Fibroblast of gingiva (primary cell): Measurements from ENCODE around the gene EZR.

Experiments used
- DNase-seq: peaks from one replicate; pipeline ENCODE4 v3.0.0-alpha.2; 2011; ENCODE audit warnings: low read depth

EZR gene

GRCh38 chr6:158775832-158776231 is 43.3 kb downstream of the EZR start:
- no peak for DNase-seq

DNA sequence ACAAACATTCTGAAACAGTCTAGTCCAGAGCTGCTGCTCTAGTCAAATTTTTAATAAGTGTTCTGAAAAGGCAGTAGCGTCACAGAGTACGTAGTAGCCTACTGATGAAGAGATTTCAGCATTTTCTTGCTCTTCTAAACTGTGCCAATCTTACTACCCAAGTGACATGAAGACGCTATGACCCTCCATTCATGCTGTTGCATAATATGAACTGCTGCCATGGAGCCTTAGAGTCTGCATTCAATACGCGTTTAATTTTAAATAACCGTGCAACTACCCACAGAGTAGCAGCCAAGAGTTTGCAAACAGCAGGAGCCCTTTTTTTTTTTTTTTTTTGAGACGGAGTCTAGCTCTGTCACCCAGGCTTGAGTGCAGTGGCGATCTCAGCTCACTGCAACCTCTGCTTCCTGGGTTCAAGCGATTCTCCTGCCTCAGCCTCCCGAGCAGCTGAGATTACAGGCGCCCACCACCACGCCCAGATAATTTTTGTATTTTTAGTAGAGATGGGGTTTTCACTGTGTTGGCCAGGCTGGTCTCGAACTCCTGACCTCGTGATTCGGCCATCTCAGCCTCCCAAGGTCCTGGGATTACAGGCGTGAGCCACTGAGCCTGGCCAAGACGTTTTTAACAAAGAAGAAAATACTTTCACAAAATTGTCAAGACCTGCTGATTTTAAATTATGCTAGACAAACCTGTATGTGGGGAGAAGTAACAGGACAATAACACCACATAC is 44.3 kb downstream of the EZR start:
- DNase-seq, result no peak

GRCh38 chr6:158773581-158774449 is 45.4 kb downstream of the EZR start:
- DNase-seq, result no peak

GRCh38 chr6:158772851-158773371 is 46.3 kb downstream of the EZR start:
- no peak for DNase-seq

GRCh38 chr6:158772172-158772571 is 47.0 kb downstream of the EZR start:
- DNase-seq, result no peak

DNA sequence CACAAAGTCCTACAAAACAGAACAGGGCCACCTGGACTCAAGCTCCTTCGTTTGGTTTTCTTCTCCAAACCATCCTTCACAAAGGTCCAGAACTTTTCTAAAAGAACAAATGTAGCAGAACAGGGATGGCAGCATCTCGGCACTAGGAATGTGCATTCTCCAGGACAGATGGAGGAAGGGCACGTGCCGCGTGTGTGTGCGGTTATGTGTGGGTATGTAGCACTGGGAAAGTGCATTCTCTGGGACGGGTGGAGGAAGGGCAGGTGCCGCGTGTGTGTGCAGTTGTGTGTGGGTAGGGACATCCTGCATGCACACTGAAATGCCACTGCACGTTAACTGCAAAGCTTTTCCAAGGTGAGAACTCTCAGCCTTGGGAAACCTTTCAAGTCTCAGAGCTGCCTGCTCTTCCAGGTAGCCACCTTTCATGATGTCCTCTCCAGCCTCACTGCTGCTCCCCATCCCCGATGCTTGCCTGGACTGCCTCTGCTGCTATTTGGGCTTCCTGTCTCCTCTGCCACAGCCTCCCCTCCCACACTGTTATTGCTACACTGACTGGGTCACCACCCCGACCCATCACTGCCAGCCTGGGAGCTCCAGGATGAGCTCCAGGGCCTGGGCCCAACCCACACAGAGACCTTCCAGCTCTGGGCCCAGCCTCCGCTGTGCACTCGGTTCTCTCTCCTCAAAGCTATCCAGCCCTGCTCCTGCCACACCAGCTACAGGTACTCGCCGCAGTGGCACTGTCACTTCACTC is 47.6 kb downstream of the EZR start:
- DNase-seq, result no peak

GRCh38 chr6:158770533-158771330 is 48.4 kb downstream of the EZR start:
- no peak for DNase-seq

- no peak for DNase-seq
Measured at GRCh38 chr6:158769771-158770432, 49.3 kb downstream of the EZR start.

- no peak for DNase-seq
Measured at GRCh38 chr6:158769234-158769770, 49.9 kb downstream of the EZR start.

GRCh38 chr6:158768436-158768835 is 50.7 kb downstream of the EZR start:
- no peak for DNase-seq

DNA sequence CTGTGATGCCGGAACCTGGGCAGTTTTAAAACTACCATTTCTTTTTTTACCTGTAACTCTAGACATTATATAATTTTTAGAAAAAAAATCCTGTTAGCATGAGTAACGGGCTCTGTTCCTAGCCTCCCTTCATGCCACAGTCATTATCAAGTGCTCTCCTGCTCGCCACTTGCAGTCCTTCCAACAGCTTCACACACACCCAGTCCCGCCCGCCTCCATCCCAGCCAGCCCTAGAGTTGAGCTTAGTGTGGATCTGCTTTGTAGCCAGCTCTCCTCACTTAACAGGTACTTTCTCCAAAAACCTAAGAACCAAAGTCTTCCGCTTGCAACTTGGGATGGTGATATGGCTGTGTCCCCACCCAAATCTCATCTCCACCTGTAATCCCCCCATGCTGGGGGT is 51.5 kb downstream of the EZR start:
- no peak for DNase-seq

DNA sequence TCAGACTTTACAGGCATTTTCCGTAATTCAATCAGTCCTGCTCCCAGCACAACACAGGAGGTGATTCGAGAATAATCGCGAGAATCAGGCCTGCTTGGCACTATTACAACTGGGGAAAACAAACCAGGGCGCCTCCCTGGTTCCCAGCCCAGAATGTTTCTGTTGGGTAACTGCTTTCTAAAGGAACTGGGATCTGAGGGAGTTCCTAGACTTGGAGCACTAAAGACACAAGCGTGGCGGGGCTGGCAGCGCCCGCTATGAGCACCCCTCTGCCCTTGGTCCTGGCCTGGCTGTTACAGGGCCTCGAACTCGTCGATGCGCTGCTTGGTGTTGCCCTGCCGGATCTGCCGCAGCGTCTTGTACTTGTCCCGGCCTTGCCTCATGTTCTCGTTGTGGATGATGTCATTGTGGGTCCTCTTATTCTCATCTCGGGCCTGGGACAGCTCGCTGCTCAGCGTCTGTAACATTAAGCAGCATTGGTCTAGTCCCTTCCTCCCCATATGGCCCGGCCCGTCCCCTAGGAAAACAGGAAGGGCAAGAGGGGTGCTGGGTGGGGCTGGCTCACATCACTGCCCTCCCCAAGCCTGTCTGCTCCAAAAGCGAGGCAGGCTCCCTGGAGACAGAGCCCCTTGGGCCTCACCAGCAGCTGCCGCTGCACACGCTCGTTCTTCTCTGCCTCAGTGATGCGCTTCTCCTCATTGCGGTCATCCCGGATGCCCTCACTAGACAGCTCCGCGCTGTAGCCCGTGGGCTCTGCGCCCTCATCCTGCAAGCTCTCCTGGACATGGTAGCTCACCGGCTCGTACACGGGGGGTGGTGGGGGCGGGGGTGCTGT is 52.3 kb downstream of the EZR start:
- no peak for DNase-seq

GRCh38 chr6:158765499-158766068 is 53.6 kb downstream of the EZR start:
- DNase-seq, result no peak

- no peak for DNase-seq
Measured at GRCh38 chr6:158764926-158765325, 54.2 kb downstream of the EZR start.

DNA sequence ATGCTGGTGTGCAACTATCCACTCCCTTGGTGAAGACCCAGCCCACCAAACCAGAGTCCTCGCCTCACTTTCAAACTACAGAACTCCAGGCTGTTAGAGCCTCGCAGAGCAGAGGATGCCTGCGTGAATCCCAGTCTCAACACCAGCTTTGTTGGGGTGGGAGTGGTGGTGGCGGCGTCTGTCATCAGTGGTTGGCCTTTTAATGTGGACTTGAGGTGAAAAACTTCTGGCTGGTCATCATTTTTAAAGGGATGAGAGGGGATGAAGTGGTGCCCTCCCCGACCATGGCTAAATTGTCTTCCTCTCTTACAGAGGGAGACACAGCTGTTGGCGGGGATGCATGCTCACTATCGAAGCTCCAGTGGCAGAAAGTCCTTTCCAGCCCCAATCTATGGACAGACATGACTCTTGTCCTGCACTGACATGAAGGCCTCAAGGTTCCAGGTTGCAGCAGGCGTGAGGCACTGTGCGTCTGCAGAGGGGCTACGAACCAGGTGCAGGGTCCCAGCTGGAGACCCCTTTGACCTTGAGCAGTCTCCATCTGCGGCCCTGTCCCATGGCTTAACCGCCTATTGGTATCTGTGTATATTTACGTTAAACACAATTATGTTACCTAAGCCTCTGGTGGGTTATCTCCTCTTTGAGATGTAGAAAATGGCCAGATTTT is 54.9 kb downstream of the EZR start:
- no peak for DNase-seq

DNA sequence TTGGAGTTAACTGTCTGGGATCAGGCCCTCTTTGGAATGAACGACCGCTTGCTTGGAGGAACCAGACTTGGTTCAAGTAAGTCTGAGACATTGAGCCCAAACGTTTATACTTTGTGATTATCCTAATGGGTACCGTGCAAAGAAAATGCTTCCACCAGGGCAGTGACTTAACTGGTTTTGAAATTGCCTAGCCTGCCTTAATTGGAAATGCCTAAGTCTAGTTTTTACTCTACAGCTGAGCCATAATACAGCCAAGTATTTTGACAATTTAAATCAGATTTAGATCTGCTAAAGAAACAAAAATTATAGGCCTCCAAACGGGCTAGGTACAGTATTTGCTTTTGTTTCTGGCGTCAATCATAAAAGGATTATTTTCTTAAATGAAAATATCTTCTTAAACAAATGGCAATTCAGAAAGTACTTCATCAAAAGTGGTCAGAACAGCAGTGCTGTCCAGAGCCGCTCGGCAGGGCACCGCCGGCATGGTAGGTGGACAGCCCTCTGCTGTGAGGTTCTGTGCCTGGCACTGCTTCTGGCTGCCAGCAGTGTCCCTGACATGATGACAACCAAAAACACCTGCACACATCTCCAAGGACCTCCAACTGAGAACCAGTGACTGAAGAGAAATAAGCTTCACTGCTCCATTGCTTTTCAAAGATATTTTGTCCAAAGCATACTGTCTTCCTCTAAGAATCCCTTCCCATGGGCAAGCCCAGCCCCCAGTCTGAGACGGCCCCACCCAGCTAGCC is 55.6 kb downstream of the EZR start:
- no peak for DNase-seq

DNA sequence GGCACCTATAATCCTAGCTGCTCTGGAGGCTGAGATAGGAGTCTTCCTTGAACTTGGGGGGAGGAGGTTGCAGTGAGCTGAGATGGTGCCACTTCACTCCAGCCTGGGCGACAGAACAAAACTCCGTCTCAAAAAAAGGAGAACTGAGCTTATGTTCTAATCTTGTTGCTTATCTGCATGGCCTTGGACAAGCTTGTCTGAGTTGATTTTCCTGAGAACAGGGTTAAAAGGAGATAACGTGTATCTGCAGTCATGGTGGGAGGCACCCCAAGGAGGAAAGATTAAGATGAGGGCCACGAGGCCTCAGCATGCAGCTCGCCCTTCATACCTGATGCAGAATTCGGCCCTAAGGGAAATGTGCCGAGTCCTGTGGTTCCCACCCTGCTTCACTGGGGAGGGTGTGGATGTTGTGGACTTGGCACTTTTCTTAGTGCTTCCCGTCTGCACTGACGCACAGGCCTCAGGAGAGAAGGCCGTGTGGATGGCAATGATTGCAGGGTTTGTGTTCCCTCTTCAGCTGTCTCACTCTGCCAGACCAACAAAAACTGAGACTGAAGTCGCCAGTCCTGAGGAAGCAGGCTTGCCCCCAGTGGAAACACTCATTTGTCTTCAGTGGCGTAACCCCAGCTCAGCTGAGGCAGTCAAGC is 56.3 kb downstream of the EZR start:
- DNase-seq, result no peak

DNA sequence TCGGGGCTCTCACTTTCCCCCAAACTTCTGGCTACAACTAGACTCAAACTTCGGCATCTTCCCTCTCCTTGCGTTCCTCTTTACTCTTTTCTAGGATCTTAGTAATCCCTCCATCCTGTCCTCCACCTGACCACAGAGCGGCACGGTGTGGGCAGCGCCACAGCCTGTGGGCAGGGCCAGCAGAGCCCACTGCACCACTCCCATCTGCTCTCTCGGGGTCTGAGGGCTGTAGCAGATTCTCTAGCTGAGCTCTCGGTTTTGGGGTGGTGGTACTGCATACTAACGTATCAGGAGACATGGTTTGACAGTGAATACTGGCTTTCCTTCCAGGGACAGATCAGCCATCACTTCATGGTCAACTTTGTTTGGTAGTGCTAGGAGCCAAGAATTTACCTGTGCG is 57.4 kb downstream of the EZR start:
- no peak for DNase-seq
